IPS-NIHi7 (cell line): ENCODE measurements around the gene FAM174A.
"Not testable (repeated sequence)": the region's sequence is repeated elsewhere in the genome, so short reads cannot be mapped to it uniquely, and the experiment has no call there.

Experiments used
- DNase-seq: peaks from one replicate; pipeline ENCODE4 v3.0.0; 2012; ENCODE audit warnings: mixed read lengths; ENCODE audit errors: extremely low spot score

The FAM174A gene

DNA sequence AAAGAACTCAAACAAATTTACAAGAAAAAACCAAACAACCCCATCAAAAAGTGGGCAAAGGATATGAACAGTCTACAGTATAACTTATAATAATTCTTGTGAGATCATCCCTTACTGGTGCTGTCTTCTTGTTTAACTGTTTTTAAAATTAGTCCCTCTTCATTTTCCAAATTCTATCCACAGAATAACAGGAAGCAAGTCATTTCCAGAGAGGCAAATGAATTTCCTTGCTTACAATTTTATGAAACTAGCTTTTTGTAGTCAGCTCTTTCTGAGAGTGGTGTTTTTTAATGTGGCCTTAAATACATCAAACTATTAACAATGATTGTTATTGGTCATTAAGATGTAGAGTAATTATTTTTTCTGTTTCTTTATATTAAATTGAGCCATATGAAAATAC is 40.6 kb downstream of the FAM174A start:
- no peak for DNase-seq

GRCh38 chr5:100576217-100576751 is 41.1 kb downstream of the FAM174A start:
- no peak for DNase-seq

- DNase-seq: no peak
Measured at GRCh38 chr5:100577506-100577905, 42.3 kb downstream of the FAM174A start.

- DNase-seq: no peak
Measured at GRCh38 chr5:100584069-100584468, 48.9 kb downstream of the FAM174A start.

- no peak for DNase-seq
Measured at GRCh38 chr5:100584889-100585288, 49.7 kb downstream of the FAM174A start.

DNA sequence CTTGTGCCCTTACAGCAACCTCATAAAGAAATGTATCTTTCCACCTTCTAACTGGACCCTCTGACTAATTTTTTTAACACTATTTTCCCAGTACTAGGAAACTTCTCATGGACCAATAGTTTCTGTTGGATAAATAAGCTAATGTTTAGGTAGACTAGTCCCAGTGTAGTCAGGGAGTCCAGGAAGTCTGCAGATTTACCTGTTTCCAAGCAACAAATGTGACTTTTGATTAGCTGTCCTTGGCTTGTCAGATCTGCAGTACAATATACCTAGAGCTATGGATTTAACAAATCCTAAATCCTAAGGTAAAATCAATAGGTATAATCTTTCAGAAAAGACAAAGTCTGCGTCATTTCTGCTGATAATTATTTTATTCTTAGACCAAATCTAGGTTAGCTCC is 55.7 kb downstream of the FAM174A start:
- no peak for DNase-seq

DNA sequence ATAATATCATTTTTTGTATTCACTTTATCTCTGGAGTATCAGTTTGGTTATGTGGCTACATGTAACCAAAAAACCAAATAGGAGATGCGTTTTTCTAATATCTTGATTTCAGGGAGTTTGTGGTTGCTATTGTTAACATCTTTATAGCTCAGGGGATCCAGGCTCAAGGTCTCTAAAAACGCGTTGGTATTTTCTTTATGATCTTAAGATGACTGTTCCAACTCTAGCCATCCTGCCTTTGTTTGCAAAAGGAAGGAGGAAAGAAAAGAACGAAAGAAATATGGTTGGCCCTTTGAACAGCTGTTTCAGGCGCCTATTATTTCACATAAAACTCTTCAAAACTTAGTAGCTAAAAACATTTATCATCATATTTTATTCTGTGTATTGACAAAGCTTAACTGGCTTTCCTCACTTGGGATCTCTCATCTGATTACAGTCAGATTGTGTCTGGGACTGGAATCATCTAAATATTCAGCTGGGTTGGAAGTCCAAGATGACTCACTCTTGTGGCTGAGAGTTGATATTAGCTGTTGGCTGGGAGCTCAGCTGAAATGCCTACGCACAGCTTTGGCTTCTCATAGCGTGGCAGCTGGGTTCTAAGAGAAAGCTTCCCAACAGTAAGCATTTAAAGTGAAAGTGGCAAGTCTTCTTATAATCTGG is 60.1 kb downstream of the FAM174A start:
- peak; percentile 13 for DNase-seq

DNA sequence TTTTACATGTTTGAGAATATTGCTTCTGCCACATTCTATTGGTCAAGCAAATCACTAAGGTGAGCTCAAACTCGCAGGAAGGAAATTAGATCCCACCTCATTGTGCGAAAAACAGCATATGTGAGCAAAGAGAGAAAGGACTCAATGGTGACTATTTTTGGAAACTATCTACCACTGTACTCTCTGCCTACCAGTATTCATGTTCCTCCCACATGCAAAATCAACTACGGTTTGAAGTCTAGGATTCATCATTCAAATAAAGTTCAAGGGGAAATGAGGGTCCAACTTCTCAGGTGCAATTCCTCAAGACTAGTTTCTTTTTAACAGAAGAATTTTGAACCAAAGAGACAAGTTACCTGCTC is 60.6 kb downstream of the FAM174A start:
- DNase-seq: no peak

- DNase-seq: no peak
Measured at GRCh38 chr5:100598446-100598845, 63.3 kb downstream of the FAM174A start.

GRCh38 chr5:100600298-100600994 is 65.3 kb downstream of the FAM174A start:
- DNase-seq: no peak

GRCh38 chr5:100603141-100603540 is 68.0 kb downstream of the FAM174A start:
- DNase-seq: no peak

GRCh38 chr5:100604021-100604420 is 68.8 kb downstream of the FAM174A start:
- not testable (repeated sequence) for DNase-seq

DNA sequence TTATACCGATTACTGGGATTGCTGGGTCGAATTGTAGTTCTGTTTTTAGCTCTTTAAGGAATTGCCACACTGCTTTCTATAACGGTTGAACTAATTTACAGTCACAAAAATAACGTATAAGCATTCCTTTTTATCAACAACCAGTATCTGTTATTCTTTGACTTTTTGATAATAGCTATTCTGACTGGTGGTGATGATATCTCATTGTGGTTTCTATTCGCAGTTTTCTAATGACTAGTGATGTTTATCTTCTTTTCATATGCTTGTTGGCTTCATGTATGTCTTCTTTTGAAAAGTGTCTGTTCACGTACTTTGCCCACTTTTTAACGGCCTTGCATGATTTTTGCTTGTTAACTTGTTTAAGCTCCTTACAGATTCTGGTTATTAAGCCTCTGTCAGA is 74.4 kb downstream of the FAM174A start:
- DNase-seq: no peak

- DNase-seq: no peak
Measured at GRCh38 chr5:100614308-100614707, 79.1 kb downstream of the FAM174A start.

GRCh38 chr5:100615362-100615761 is 80.2 kb downstream of the FAM174A start:
- DNase-seq: no peak

DNA sequence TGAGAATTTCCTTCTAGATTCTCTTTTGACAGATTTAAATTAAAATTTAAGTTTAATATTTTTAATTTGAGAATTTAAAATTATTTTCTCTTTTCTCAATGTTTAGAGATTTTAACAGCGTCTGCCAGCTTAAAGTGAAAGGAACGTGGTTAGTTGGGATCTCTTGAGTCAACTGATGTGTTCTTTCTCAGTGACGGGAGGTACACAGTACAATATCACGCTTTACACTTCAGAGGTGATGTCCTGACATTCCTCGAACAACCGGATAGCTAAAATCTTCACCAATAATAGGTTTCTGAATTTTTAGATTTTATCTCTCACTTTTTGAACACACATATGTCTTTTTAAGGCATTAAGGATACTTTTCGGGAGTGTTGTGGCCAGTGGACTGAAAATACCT is 81.1 kb downstream of the FAM174A start:
- DNase-seq: no peak

GRCh38 chr5:100616981-100617380 is 81.8 kb downstream of the FAM174A start:
- no peak for DNase-seq

- no peak for DNase-seq
Measured at GRCh38 chr5:100623719-100624118, 88.5 kb downstream of the FAM174A start.

- no peak for DNase-seq
Measured at GRCh38 chr5:100634937-100635534, 99.9 kb downstream of the FAM174A start.
